ENCODE results near the gene USP2. TPM values are rescaled to one million over a fixed set of nuclear protein-coding genes. Genes with fewer than 3 reads are reported as not detected.
A peak's percentile ranks its signal among the peaks of the same experiment; 100 is the strongest.

USP2 gene
- total RNA-seq, 2 experiments from 2014 or later, result 0.55 to 0.68 TPM

GRCh38 chr11:119367661-119368120, 13.8 kb downstream of the USP2 start:
- no peak for ATAC-seq
- H3K27ac Mint-ChIP-seq, result no peak overlapping the region
- no peak overlapping the region for H3K4me3 Mint-ChIP-seq
- CTCF ChIA-PET, result interaction anchor here (1.1 to 3.6 kb wide), 4 partner anchors 9 to 109 kb away, joined by 3 to 24 read pairs (median 6); no protein-coding TSS in a partner anchor
- no peaks in the 10 kb centered on the region for H3K36me3 Mint-ChIP-seq (ENCODE audit: low read depth)
- H3K27me3 Mint-ChIP-seq (ENCODE audit: low read depth), result peaks cover 35% of the 10 kb centered on the region
- POLR2A ChIA-PET, result no interaction called here
- no peak for DNase-seq
- H3K9me3 Mint-ChIP-seq (ENCODE audit: insufficient read depth), result no peaks in the 10 kb centered on the region
- H3K4me1 Mint-ChIP-seq (ENCODE audit: low read depth), result peaks cover 3% of the 10 kb centered on the region

- Mint-ChIP-seq H3K9me3 (ENCODE audit: insufficient read depth) (no peaks in the 10 kb centered on the region), H3K4me3 (no peak overlapping the region), H3K27me3 (ENCODE audit: low read depth) (peaks cover 42% of the 10 kb centered on the region), H3K36me3 (ENCODE audit: low read depth) (no peaks in the 10 kb centered on the region), H3K4me1 (ENCODE audit: low read depth) (peaks cover 3% of the 10 kb centered on the region), H3K27ac (no peak overlapping the region)
- DNase-seq (no peak), ATAC-seq (no peak)
- POLR2A ChIA-PET, result no interaction called here
- CTCF ChIA-PET, result interaction anchor here (1.3 to 3.6 kb wide), 2 partner anchors 11 to 109 kb away, joined by 3 to 24 read pairs; no protein-coding TSS in a partner anchor
Observed at GRCh38 chr11:119366690-119367620, 14.5 kb downstream of the USP2 start.

- Mint-ChIP-seq H3K9me3 (ENCODE audit: insufficient read depth) (no peaks in the 10 kb centered on the region), H3K4me1 (ENCODE audit: low read depth) (peaks cover 3% of the 10 kb centered on the region), H3K4me3 (no peak overlapping the region), H3K27ac (no peak overlapping the region), H3K36me3 (ENCODE audit: low read depth) (no peaks in the 10 kb centered on the region), H3K27me3 (ENCODE audit: low read depth) (peaks cover 43% of the 10 kb centered on the region)
- CTCF ChIA-PET, result interaction anchor here (1.1 to 2.2 kb wide), 3 partner anchors 9 to 18 kb away, joined by 4 to 12 read pairs (median 5); no protein-coding TSS in a partner anchor
- ATAC-seq (no peak), DNase-seq (no peak)
- POLR2A ChIA-PET, result interaction anchor here (0.7 kb wide), 1 partner anchor 16 kb away, joined by 3 read pairs; the partner anchor contains the start of gene USP2
Observed at GRCh38 chr11:119365071-119365591, 16.4 kb downstream of the USP2 start.

GRCh38 chr11:119363851-119364590, 17.5 kb downstream of the USP2 start:
- Mint-ChIP-seq H3K4me1 (ENCODE audit: low read depth) (peaks cover 9% of the 10 kb centered on the region), H3K27me3 (ENCODE audit: low read depth) (peaks cover 41% of the 10 kb centered on the region), H3K27ac (no peak overlapping the region), H3K36me3 (ENCODE audit: low read depth) (no peaks in the 10 kb centered on the region), H3K9me3 (ENCODE audit: insufficient read depth) (no peaks in the 10 kb centered on the region), H3K4me3 (peak overlapping the region; percentile 52)
- ChIA-PET POLR2A (interaction anchor here (0.7 kb wide), 1 partner anchor 18 kb away, joined by 3 read pairs; the partner anchor contains the start of gene USP2), CTCF (interaction anchor here (0.7 to 2.2 kb wide), 5 partner anchors 8 to 19 kb away, joined by 3 to 12 read pairs (median 4); no protein-coding TSS in a partner anchor)
- ATAC-seq (peak; percentile 91), DNase-seq (peak; percentile 51)

- Mint-ChIP-seq H3K36me3 (ENCODE audit: low read depth) (no peaks in the 10 kb centered on the region), H3K9me3 (ENCODE audit: insufficient read depth) (no peaks in the 10 kb centered on the region), H3K27ac (no peak overlapping the region), H3K27me3 (ENCODE audit: low read depth) (peaks cover 41% of the 10 kb centered on the region), H3K4me3 (no peak overlapping the region), H3K4me1 (ENCODE audit: low read depth) (peaks cover 9% of the 10 kb centered on the region)
- no peak for ATAC-seq
- ChIA-PET POLR2A (no interaction called here), CTCF (interaction anchor here (2.2 kb wide), 1 partner anchor 7 kb away, joined by 12 read pairs; no protein-coding TSS in a partner anchor)
- no peak for DNase-seq
Observed at GRCh38 chr11:119363081-119363850, 18.2 kb downstream of the USP2 start.

GRCh38 chr11:119362741-119363080, 18.8 kb downstream of the USP2 start:
- H3K4me1 Mint-ChIP-seq (ENCODE audit: low read depth), result peaks cover 9% of the 10 kb centered on the region
- ChIA-PET POLR2A (no interaction called here), CTCF (interaction anchor here (1.9 to 2.2 kb wide), 2 partner anchors 11 to 23 kb away, joined by 9 to 10 read pairs; no protein-coding TSS in a partner anchor)
- no peak overlapping the region for H3K27ac Mint-ChIP-seq
- no peaks in the 10 kb centered on the region for H3K36me3 Mint-ChIP-seq (ENCODE audit: low read depth)
- ATAC-seq (no peak), DNase-seq (no peak)
- H3K27me3 Mint-ChIP-seq (ENCODE audit: low read depth), result peaks cover 44% of the 10 kb centered on the region
- no peaks in the 10 kb centered on the region for H3K9me3 Mint-ChIP-seq (ENCODE audit: insufficient read depth)
- H3K4me3 Mint-ChIP-seq, result no peak overlapping the region

GRCh38 chr11:119361941-119362725, 19.4 kb downstream of the USP2 start:
- no peaks in the 10 kb centered on the region for H3K9me3 Mint-ChIP-seq (ENCODE audit: insufficient read depth)
- no peak overlapping the region for H3K4me3 Mint-ChIP-seq
- DNase-seq (no peak), ATAC-seq (no peak)
- no peak overlapping the region for H3K27ac Mint-ChIP-seq
- ChIA-PET CTCF (interaction anchor here (0.8 to 2.2 kb wide), 9 partner anchors 12 to 112 kb away, joined by 3 to 10 read pairs (median 4); partner anchors contain the start of gene USP2), POLR2A (no interaction called here)
- no peaks in the 10 kb centered on the region for H3K36me3 Mint-ChIP-seq (ENCODE audit: low read depth)
- H3K27me3 Mint-ChIP-seq (ENCODE audit: low read depth), result peaks cover 46% of the 10 kb centered on the region
- H3K4me1 Mint-ChIP-seq (ENCODE audit: low read depth), result peaks cover 9% of the 10 kb centered on the region

GRCh38 chr11:119361056-119361787, 20.3 kb downstream of the USP2 start:
- Mint-ChIP-seq H3K9me3 (ENCODE audit: insufficient read depth) (no peaks in the 10 kb centered on the region), H3K27me3 (ENCODE audit: low read depth) (peaks cover 41% of the 10 kb centered on the region), H3K36me3 (ENCODE audit: low read depth) (no peaks in the 10 kb centered on the region), H3K4me1 (ENCODE audit: low read depth) (peaks cover 14% of the 10 kb centered on the region), H3K27ac (no peak overlapping the region), H3K4me3 (no peak overlapping the region)
- ATAC-seq, result no peak
- no peak for DNase-seq
- ChIA-PET CTCF (interaction anchor here (0.8 to 2.2 kb wide), 9 partner anchors 12 to 113 kb away, joined by 3 to 10 read pairs (median 4); partner anchors contain the start of gene USP2), POLR2A (no interaction called here)

- DNase-seq (no peak), ATAC-seq (no peak)
- no peak overlapping the region for H3K27ac Mint-ChIP-seq
- POLR2A ChIA-PET, result no interaction called here
- no peaks in the 10 kb centered on the region for H3K36me3 Mint-ChIP-seq (ENCODE audit: low read depth)
- H3K27me3 Mint-ChIP-seq (ENCODE audit: low read depth), result peaks cover 40% of the 10 kb centered on the region
- CTCF ChIA-PET, result interaction anchor here (2.4 kb wide), 1 partner anchor 9 kb away, joined by 6 read pairs; no protein-coding TSS in a partner anchor
- H3K4me3 Mint-ChIP-seq, result no peak overlapping the region
- H3K9me3 Mint-ChIP-seq (ENCODE audit: insufficient read depth), result no peaks in the 10 kb centered on the region
- H3K4me1 Mint-ChIP-seq (ENCODE audit: low read depth), result peaks cover 16% of the 10 kb centered on the region
Observed at GRCh38 chr11:119359365-119360214, 21.9 kb downstream of the USP2 start.
